Esophagus (tissue), 2 donors: Measurements from ENCODE around the gene MTHFSD. TPM values are rescaled to one million over a fixed set of nuclear protein-coding genes. Genes with fewer than 3 reads are reported as not detected.

Experiments used
- H3K27ac ChIP-seq, 2 donors: one replicate each; pipeline ENCODE4 v1.5.1; 2013; ENCODE audit warnings: low read depth in 2 of 2, mild to moderate bottlenecking in 2 of 2, inconsistent platforms in 1 of 2, low read length in 1 of 2, moderate library complexity in 1 of 2
- H3K27me3 ChIP-seq, 2 donors: one replicate each; pipeline ENCODE4 v1.6.1; 2013; ENCODE audit warnings: low read length in 2 of 2, control low read depth in 1 of 2, mild to moderate bottlenecking in 1 of 2; ENCODE audit not compliant: insufficient read depth in 2 of 2, control insufficient read depth in 1 of 2
- H3K36me3 ChIP-seq, 2 donors: one replicate each; pipeline ENCODE4 v1.6.1; 2013; ENCODE audit warnings: low read length in 1 of 2; ENCODE audit not compliant: control insufficient read depth in 2 of 2, insufficient read depth in 2 of 2
- H3K4me1 ChIP-seq, 2 donors: one replicate each; pipeline ENCODE4 v1.6.1; 2013; ENCODE audit warnings: low read length in 1 of 2; ENCODE audit not compliant: control insufficient read depth in 2 of 2, insufficient read depth in 2 of 2
- H3K4me3 ChIP-seq, 2 donors: one replicate each; pipeline ENCODE4 v1.5.1; 2013; ENCODE audit warnings: low read length in 2 of 2, mild to moderate bottlenecking in 2 of 2, low read depth in 1 of 2, moderate library complexity in 1 of 2
- H3K9me3 ChIP-seq, 2 donors: one replicate each; pipeline ENCODE4 v1.6.1; 2013; ENCODE audit warnings: mild to moderate bottlenecking in 2 of 2, low read depth in 1 of 2, low read length in 1 of 2, moderate library complexity in 1 of 2; ENCODE audit not compliant: control insufficient read depth in 2 of 2, insufficient read depth in 1 of 2
- WGBS, 2 donors: extraction: QIAGEN DNeasy Blood & Tissue Kit; methylation state at CpG; one replicate each; pipeline ENCODE4 v1.1.7; 2013; 5-methylcytosine and 5-hydroxymethylcytosine counted together
- polyA plus RNA-seq, 2 donors: library from polyadenylated mRNA; stranded (reverse); fragments of 200-250 nt; gene quantifications; one replicate each; pipeline ENCODE4 v1.2.3, GENCODE V29; 2013
- donor health status: healthy with polysubstance abuse.
- donor health status: Bipolar disorder and iron deficiency.

Gene MTHFSD
- polyA plus RNA-seq, 2 donors, result 9.7 to 14.1 TPM

DNA sequence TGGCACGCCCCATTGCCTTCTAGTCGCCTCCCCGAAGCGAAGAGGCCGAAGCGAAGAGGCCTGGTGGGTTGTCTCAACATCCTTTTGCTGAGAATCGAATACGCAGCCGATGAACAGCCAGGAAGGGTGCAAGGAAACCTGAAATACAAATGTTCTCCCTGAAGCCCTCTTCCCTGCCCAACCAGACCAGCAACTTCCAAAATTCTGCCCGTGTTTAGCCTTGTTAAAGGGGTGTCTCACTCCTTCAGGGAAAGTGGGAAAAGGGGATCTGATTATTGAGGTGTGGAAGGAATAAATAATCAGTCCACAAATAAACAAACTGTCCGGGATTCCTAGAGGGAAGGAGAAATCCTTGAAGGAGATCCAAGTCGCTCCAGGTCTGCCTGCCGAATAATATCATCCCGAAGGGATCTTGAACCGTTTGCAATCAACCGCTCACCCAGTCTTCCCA lies 10.2 kb upstream of the MTHFSD start:
- no peak overlapping the region for H3K27ac ChIP-seq
- H3K9me3 ChIP-seq, result no peaks in the 10 kb centered on the region
- no peaks in the 10 kb centered on the region for H3K36me3 ChIP-seq
- no peak overlapping the region for H3K4me3 ChIP-seq
- peaks cover 12 to 17% of the 10 kb centered on the region in 2 donors for H3K27me3 ChIP-seq
- 53 to 55% methylated on average over 16 of the region's 16 CpGs for WGBS, 2 donors
- H3K4me1 ChIP-seq, result peaks cover 0 to 2% of the 10 kb centered on the region in 2 donors

DNA sequence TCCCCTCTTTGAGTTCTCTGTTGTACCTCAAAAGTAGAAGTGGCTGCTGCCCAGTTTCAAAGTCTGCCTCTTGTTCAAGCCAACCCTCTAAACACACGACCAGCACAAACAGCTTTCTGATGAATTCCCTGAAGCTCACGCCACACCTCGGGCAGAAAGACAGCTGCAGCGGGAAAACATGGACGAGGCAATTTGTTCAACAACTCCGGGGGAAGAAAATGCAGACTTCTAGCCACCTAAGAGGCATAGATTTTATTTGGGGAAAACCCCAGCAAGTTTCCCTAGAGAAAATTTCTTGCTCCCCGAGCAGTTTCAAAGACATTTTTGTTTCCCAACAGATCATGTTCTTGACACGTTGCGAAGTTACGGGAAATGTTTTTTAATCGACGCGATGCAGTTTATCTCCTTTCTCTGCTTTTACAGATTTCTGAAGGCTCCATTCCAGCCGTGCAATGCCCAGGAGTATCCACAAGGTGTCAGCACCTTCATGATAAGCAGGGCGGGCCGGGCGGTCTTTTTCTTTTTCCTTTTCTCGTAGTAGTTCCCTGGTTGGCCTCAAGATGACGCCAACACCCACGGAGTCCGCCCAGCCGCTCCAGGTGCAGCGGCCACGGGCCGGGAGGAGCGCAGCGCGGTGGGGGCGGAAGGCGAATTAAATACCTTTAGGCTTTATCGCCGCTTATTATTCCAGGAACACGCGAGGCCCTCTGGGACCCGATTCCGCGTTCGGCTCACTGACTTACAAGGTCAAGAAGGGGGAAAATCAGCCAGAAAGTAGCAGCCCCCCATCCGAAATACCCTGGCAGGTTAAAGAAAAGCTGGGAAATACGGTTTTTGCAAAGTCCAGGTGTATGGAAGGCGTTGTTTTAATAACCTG lies 8.7 kb upstream of the MTHFSD start:
- Histone ChIP-seq H3K27me3 (peaks cover 9% of the 10 kb centered on the region in 2 donors), H3K36me3 (no peaks in the 10 kb centered on the region), H3K27ac (no peak overlapping the region), H3K4me1 (peaks cover 0 to 2% of the 10 kb centered on the region in 2 donors), H3K9me3 (no peaks in the 10 kb centered on the region), H3K4me3 (no peak overlapping the region)
- WGBS, 2 donors, result 1% methylated on average over 41 of the region's 41 CpGs

DNA sequence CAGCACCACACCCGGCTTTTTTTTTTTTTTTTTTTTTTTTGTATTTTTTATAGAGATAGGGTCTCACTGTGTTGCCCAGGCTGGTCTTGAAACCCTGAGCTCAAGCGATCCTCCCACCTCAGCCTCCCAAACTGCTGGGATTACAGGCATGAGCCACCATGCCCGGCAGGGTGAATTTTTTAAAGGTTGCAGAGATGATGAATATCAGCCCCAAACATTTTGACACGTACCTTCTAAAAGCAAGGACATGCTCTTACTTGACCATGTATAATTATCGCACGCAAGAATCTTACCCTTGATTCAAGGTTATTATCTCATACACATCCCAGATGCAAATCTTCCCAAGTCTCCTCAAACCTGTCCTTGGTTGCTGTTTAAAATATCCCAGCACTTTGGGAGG lies 7.3 kb upstream of the MTHFSD start:
- 60 to 65% methylated on average over 6 of the region's 6 CpGs for WGBS, 2 donors
- Histone ChIP-seq H3K27me3 (peaks cover 3 to 7% of the 10 kb centered on the region in 2 donors), H3K36me3 (no peaks in the 10 kb centered on the region), H3K4me1 (peaks cover 0 to 2% of the 10 kb centered on the region in 2 donors), H3K4me3 (no peak overlapping the region), H3K9me3 (no peaks in the 10 kb centered on the region), H3K27ac (no peak overlapping the region)

DNA sequence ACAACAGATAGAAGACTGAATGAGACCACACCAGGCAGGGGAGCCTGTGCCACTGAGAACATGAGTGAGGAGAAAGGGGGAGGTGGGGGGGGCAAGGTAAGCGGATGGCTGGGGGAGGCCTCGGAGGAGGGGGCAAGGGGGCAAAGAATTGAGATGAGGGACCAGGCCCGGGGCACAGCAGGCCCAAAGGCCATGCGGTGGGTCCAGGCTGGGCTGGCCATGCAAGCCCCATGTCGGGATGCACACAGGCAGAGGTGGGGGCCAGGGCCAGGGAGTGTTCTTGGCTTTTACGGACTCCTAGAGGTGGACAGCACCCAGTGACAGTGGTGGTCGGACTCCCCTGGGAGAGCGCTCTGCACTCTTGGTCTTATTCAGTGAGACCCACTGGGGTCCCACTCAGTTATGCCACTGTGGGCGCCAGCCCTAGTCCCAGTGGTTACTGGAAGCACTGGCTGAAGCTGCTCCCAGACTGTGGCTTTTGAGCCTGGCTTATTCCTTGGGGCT lies 4.8 kb upstream of the MTHFSD start:
- no peaks in the 10 kb centered on the region for H3K9me3 ChIP-seq
- H3K4me3 ChIP-seq, result no peak overlapping the region
- 86 to 87% methylated on average over 7 to 9 of the region's 9 CpGs for WGBS, 2 donors
- no peaks in the 10 kb centered on the region for H3K36me3 ChIP-seq
- H3K27ac ChIP-seq, result no peak overlapping the region
- H3K27me3 ChIP-seq, result peaks cover 0 to 3% of the 10 kb centered on the region in 2 donors
- H3K4me1 ChIP-seq, result peaks cover 0 to 6% of the 10 kb centered on the region in 2 donors

DNA sequence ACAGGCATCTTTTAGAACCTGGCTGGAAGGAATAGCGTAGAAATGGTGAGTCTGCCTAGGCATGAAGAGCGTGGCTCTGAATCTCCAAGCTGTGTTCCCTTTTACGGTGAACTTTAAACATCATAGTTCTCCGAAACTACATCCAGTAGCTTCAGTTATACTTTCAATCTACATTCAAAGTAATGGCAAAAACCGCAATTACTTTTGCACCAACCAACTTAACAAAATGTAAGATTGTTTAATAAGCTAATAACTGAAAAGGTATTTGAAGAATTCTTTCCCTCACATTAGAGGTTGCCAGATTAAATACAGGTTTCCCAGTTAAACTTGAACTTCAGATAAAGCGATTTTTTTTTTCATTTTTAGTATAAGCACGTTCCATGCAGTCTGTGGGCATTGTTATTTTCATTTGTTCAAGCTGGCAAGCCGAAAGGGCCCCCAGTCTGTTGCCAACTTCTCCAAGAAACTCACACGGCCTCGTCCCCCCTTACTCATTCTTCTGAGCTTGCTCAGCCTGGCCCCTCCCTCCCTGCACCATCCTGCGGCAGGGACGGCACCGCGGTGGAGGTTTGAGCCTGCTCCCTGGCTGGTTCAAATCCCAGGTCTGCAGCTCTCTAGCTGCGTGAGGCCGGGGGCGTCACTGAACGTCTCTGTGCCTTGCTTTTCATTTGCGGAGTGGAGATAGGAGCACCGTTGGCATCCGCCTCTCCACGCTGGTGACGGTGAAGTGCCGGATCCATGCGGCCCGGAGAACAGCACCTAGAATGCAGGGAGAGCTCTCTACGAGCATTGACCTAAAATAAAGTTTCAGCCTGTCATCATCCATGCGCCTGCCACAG lies 3.5 kb upstream of the MTHFSD start:
- Histone ChIP-seq H3K4me3 (no peak overlapping the region), H3K36me3 (no peaks in the 10 kb centered on the region), H3K4me1 (peaks cover 0 to 9% of the 10 kb centered on the region in 2 donors), H3K9me3 (no peaks in the 10 kb centered on the region), H3K27ac (no peak overlapping the region), H3K27me3 (no peaks in the 10 kb centered on the region)
- 67 to 69% methylated on average over 28 of the region's 28 CpGs for WGBS, 2 donors

DNA sequence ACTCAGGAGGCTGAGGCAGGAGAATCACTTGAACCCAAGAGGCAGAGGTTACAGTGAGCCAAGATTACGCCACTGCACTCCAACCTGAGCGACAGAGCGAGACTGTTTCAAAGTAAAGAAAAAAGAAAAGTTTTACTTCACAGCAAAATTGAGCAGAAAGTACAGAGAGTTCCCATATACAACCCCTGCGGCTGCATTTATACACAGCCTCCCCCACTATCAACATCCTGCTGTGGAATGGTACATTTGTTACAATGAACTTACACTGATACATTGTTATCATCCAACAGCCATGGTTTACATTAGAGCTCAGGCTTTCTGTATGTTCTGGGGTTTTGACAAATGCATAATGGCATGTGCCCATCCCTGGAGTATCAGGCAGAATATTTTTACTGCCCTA lies 2.6 kb upstream of the MTHFSD start:
- Histone ChIP-seq H3K36me3 (no peaks in the 10 kb centered on the region), H3K27me3 (no peaks in the 10 kb centered on the region), H3K4me3 (no peak overlapping the region), H3K9me3 (no peaks in the 10 kb centered on the region), H3K27ac (no peak overlapping the region), H3K4me1 (peaks cover 0 to 9% of the 10 kb centered on the region in 2 donors)
- WGBS, 2 donors, result 75 to 78% methylated on average over 4 of the region's 4 CpGs

DNA sequence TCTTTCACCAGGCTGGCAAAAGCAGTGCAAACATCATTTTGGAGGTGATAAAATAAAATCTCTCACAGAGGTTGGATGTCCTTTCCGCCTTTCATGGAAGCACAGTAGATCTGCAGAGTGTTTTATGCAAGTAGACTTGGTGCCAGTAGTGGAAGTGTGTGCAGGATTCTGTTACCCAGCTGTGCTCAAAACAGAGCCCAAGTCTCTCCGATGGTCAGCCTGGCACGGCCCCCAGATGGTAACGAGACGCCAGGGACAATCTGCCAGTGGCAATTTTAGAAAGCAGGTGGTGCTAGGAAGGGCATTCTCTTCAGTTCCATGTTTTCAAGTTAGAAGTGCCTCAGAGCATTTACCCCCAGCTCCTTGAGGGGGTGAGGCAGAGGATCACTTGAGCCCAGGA lies 1.5 kb upstream of the MTHFSD start:
- Histone ChIP-seq H3K4me1 (peaks cover 0 to 9% of the 10 kb centered on the region in 2 donors), H3K9me3 (no peaks in the 10 kb centered on the region), H3K4me3 (no peak overlapping the region), H3K27me3 (no peaks in the 10 kb centered on the region), H3K36me3 (peaks cover 0 to under 1% of the 10 kb centered on the region in 2 donors), H3K27ac (no peak overlapping the region)
- WGBS, 2 donors, result 64 to 71% methylated on average over 5 of the region's 5 CpGs

DNA sequence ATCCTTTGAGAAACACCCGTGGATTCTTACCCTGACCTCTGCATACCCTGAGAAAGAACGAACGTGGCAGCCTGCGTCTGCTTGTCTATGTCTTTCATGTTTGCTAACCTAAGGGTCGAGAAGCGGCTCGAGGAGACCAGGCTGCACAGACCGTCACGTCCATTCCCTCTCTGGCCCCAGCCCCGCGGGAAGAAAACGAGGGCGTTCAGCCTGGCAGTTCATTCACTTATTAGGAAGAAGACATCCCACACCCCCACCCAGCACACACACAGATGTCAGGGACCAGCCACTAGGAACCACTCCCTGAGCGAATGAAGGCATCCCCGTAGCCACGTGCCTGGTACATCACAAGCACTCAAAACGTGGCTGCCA lies 655 bp upstream of the MTHFSD start:
- no peak overlapping the region for H3K27ac ChIP-seq
- WGBS, 2 donors, result 23 to 30% methylated on average over 17 of the region's 17 CpGs

DNA sequence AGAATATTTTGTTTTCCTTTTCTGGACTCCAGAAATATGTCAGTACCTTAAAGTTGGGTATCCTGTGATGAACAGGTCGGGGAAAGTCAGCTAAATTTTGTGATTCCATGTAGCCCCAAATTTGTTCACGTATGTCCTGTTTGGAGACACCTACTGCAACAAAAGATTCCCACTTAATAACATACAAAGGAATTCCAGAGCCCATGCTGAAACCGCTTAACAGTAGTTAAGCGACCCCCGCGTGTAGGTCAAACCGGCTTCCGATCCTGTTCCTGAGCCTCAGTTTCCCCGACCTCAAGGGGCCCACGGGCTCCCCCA lies 477 bp downstream of the MTHFSD start:
- H3K4me1 ChIP-seq, result peaks cover 0 to 9% of the 10 kb centered on the region in 2 donors
- peak overlapping the region; percentile 82 to 90 for H3K4me3 ChIP-seq
- H3K27me3 ChIP-seq, result no peaks in the 10 kb centered on the region
- H3K27ac ChIP-seq, result peak overlapping the region; percentile 65 to 84
- no peaks in the 10 kb centered on the region for H3K9me3 ChIP-seq
- peaks cover 0 to 10% of the 10 kb centered on the region in 2 donors for H3K36me3 ChIP-seq
- 3 to 4% methylated on average over 10 of the region's 10 CpGs for WGBS, 2 donors

More for the DNA sequence above, 655 bp upstream of the MTHFSD start:
- Histone ChIP-seq H3K27me3 (no peaks in the 10 kb centered on the region), H3K9me3 (no peaks in the 10 kb centered on the region), H3K36me3 (peaks cover 0 to 4% of the 10 kb centered on the region in 2 donors), H3K4me3 (peak overlapping the region; percentile 82 to 90), H3K4me1 (peaks cover 0 to 9% of the 10 kb centered on the region in 2 donors)
